Measurements from ENCODE around the gene TFDP1.

TFDP1 gene

DNA sequence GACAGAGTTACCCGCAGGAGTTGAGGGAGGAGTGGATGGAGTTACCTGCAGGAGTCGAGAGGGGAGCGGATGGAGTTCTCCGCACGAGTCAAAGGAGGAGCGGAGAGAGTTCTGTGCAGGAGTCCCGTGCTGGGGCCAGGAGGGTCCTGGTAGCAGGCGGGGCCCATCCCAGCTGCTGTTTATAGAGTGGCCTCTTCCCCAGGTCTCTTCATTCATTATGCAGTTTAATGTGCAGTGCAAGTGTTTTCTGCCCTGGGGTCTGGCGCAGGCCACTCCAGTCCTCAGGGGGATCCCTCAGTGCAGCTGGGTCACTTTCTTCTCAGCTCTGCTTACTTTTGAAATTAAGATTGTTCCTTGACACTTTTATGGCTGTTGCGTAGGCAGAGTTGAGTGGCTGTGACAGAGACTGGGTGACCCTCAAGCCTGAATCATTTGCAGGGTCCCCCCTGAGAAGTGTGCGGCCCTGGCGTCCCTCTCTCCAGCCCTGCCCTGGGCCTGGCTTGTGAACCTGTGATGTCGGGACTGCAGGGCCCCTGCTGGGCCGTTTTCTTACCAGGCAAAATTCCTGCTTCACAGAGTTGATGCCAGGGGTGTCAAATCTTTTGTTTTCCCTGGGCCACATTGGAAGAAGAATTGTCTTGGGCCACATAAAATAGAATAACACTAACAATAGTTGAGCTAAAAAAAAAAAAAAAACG is 17.9 kb downstream of the TFDP1 start:
- TF ChIP-seq CTCF (conservative IDR thresholded peaks at IDR 0.05; ENCODE audit: control insufficient read depth, insufficient read depth, low read depth, low read length), result no peak
- no peak for DNase-seq (ENCODE audit: low read depth)
- H3K4me3 ChIP-seq (ENCODE audit: control insufficient read depth, low read depth, low read length), result no peak overlapping the region

DNA sequence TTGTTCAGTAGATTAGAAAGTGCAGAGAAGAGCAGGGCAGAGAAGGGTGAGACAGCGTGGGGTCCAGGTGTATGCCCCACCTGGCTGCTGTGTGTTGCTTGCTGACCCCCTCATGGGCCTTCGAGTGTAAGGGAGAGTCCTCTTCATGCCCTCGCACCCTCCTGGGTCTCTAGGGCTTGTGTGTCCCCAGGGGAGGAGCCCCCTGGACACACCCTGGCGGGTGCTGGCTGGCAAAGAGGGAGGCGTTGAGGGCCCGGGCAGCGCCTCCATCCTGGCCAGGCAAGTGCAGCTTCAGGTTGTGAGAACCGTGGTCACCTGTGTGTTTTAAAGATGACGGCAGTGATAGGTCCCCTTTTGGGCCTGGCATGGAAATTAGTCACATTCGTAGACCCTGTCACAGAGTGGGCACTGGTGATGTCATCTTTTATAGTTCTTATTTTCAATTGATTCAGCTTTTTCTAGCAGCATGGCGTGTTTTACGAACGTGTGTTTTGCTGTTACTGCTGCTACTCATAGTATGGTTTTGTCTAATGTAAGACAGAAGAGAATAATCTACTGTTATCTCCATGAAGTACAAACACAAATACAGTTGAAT is 18.7 kb downstream of the TFDP1 start:
- no peak for DNase-seq (ENCODE audit: low read depth)
- TF ChIP-seq CTCF (conservative IDR thresholded peaks at IDR 0.05; ENCODE audit: control insufficient read depth, insufficient read depth, low read depth, low read length), result no peak
- H3K4me3 ChIP-seq (ENCODE audit: control insufficient read depth, low read depth, low read length), result no peak overlapping the region

DNA sequence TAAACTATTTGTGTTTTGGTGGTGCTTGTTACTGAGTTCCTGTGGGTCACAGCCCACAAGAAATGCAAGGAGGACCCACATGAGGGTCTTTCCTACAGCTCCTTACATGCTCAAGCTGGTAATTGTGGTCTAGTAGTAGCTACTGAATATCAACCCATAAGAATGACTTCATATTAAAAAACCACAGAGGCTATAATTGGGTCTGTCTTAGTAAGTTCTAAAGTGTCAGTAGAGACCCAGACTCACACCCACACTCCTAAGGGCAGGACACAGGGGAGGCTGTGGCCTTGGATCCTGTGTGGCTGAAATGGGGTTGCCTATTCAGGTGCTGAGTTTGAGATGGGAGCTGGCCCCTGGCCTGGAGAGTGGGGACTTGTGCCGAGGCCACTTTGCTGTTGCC is 19.6 kb downstream of the TFDP1 start:
- H3K4me3 ChIP-seq (ENCODE audit: control insufficient read depth, low read depth, low read length), result no peak overlapping the region
- DNase-seq (ENCODE audit: low read depth), result no peak
- TF ChIP-seq CTCF (conservative IDR thresholded peaks at IDR 0.05; ENCODE audit: control insufficient read depth, insufficient read depth, low read depth, low read length), result no peak

DNA sequence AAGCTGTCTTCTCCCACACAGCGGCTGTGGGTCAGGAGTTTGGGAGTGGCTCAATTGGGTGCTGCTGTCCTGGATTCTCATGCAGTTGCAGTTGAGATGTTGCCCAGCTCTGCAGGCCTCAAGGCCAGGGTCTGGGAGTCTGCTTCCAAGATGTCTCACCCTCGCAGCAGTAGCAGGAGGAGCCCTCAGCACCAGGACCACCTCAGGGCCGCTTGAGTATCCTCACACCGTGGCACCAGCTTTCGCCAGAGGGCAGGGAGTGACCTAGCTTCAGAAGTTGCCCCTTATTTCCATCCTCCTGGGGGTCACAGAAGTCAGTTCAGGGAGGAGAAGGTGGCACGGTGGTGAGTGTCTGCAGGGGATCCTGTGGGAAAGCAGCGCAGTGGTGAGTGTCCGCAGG is 20.9 kb downstream of the TFDP1 start:
- no peak for TF ChIP-seq CTCF (conservative IDR thresholded peaks at IDR 0.05; ENCODE audit: control insufficient read depth, insufficient read depth, low read depth, low read length)
- no peak for DNase-seq (ENCODE audit: low read depth)
- H3K4me3 ChIP-seq (ENCODE audit: control insufficient read depth, low read depth, low read length), result no peak overlapping the region

DNA sequence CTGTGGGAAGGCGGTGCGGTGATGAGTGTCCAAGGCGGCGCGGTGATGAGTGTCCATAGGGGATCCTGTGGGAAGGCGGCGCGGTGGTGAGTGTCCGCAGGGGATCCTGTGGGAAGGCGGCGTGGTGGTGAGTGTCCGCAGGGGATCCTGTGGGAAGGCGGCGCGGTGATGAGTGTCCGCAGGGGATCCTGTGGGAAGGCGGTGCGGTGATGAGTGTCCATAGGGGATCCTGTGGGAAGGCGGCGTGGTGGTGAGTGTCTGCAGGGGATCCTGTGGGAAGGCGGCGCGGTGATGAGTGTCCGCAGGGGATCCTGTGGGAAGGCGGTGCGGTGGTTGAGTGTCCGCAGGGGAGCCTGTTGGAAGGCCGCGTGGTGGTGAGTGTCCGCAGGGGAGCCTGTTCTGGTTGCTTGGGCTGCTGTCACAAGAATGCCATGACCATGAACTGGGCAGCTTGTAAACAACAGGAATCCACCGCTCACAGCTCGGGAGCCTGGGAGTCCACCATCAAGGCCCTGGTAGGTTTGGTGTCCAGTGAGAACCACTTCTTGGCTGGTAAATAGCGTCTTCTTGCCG is 21.4 kb downstream of the TFDP1 start:
- H3K4me3 ChIP-seq (ENCODE audit: control insufficient read depth, low read depth, low read length), result no peak overlapping the region
- no peak for DNase-seq (ENCODE audit: low read depth)
- TF ChIP-seq CTCF (conservative IDR thresholded peaks at IDR 0.05; ENCODE audit: control insufficient read depth, insufficient read depth, low read depth, low read length), result no peak

- TF ChIP-seq CTCF (conservative IDR thresholded peaks at IDR 0.05; ENCODE audit: control insufficient read depth, insufficient read depth, low read depth, low read length), result no peak
- no peak for DNase-seq (ENCODE audit: low read depth)
- H3K4me3 ChIP-seq (ENCODE audit: control insufficient read depth, low read depth, low read length), result no peak overlapping the region
Measured at GRCh38 chr13:113607056-113607888, 22.7 kb downstream of the TFDP1 start.

Data from fibroblast of mammary gland (primary cell).